Posterior vena cava (tissue), 2 donors: ENCODE data around the gene TRIM25. TPM values are rescaled to one million over a fixed set of nuclear protein-coding genes. Genes with fewer than 3 reads are reported as not detected.

Experiments
- DNase-seq: peaks from one replicate; pipeline ENCODE4 v3.0.0-alpha.2; 2020; ENCODE audit warnings: low spot score
- intact Hi-C, 2 donors: fragments of 100-400 bp; cut with DNase I; formaldehyde crosslinking; loops; one replicate each; pipeline versions ENCODE4 v1.14.1 to v1.14.2; 2022 to 2023
- total RNA-seq, 2 donors: library from RNA; stranded (reverse); fragmentation: NEBNext Ultra II Directional; extraction: Animal tissue kit (Norgen Biotek cat#: 25700); gene quantifications; one replicate each; pipeline ENCODE4 v1.2.1, GENCODE V29; 2021
- donor health status: DM: yes; HTN: yes; CAD: no.
- donor health status: DM: yes; HTN: yes; CAD: no.

Gene TRIM25
- total RNA-seq, 2 donors from 2014 or later = 43.2 to 54.0 TPM

DNA sequence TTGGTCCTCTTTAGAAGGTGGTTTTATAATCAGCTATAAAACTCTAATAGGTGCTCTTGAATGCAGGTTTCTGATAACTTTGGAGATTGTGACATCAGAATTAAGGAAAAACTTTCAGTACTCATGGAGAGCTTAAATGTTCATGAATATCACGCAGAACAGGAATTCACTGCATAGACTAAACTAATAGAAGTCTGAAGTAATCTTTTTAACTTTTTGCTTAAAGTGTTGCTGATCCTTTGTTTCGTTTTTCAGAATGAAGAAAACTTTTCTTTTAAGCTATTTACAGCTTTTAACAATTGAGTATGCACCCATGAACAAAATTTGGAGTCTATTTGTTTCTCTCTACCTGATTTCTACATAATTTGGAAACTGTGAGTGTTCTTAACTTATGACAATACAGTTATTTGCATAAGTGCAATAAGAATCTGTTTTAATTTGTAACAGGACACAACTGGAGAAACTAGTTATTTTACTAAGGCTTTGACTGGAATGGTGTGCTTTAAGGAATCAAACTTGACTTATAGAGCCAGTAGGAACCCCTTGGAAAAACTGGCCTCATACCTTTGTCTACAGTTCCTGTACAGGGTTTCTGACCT lies 17.0 kb upstream of the TRIM25 start:
- intact Hi-C loops = loop anchor here in 1 of 2 donors (10.0 kb wide), 1 partner anchor 106 kb away; no protein-coding TSS in a partner anchor

DNA sequence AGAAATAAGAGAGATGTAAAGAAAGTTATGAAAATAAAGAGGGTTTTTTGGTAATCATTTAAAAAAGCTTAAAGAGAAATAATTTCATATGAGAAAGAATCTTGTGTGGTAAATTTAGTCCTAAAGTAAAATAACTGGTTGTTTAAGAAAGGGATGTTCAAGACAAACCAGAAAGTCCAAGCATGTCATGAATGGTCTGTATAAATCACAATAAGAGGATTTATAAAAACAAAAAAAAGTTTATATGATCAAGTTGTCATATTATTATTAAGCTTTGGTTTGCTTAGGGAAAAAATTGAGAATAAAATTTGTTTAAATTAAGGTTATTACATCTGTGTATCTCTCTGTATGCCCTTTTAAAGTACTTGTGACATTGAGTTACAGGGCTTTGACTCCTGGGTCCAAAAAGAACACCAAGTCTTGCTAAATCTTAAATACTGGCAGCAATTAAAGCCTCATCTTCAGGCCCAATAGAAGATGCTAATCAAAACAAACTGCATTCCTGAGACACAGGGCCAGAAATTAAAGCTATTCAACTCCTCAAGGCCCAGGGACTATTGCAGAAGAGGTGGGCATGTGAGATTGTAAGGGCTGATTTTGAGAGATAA lies 15.6 kb upstream of the TRIM25 start:
- no peak for DNase-seq
- intact Hi-C loops = no loop called here

More for the DNA sequence above, 17.0 kb upstream of the TRIM25 start:
- DNase-seq = no peak

DNA sequence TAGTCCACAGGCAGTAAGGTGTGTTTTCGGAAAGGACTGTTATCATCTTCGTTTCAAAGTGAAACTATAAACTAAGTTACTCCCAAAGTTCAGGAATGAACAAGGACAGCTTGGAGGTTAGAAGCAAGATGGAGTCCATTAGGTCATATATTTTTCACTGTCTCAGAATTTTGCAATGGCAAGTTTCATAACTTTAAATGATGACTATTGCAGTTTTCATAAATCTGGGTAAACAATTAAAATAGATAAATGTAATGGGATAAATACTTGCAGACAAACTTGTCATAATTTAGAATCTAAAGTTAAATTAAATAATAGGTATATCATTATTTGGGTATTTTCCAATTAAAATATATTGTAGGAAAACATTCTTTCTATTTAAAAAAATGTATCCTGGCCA lies 14.7 kb upstream of the TRIM25 start:
- no peak for DNase-seq
- intact Hi-C loops = no loop called here

DNA sequence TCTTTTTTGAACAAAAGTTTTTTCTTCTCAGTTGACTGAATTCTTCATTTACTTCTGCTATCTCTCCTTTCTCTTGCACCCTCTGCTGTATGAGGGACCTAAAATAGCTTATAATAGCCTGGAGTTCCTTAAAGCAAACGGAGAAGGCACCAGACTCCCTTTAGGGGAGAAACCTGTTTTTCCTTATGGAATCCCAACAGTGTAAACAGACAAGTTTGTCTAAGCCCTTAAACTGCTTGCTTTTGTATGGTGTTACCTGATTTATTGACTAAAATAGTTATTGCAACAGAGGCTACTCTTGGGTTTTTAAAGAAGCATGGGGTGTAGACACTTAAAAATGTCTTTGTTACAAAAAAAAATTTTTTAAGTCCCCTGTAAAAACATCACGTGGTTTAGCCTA lies 12.9 kb upstream of the TRIM25 start:
- intact Hi-C loops = no loop called here

DNA sequence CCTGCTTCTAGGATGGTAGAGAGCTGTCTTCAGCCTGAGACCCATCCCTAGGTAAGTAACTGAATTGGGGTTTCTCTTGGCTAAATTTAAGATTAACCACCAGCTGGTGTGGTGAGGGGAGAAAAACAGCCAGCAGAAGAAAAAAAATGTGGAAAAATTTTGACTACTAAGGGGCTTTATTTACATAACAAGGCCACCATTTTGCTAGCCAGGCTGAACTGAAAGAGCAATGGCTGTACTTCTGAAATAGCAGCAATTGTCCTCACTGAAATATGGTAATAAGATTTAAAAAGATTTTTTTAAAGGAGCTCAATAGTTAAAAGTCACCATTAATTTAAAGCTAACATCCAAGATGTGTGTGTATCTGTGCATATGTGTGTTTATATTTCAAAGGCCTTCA lies 12.4 kb upstream of the TRIM25 start:
- intact Hi-C loops = no loop called here
- DNase-seq = no peak

More for the DNA sequence above, 12.9 kb upstream of the TRIM25 start:
- DNase-seq = no peak

DNA sequence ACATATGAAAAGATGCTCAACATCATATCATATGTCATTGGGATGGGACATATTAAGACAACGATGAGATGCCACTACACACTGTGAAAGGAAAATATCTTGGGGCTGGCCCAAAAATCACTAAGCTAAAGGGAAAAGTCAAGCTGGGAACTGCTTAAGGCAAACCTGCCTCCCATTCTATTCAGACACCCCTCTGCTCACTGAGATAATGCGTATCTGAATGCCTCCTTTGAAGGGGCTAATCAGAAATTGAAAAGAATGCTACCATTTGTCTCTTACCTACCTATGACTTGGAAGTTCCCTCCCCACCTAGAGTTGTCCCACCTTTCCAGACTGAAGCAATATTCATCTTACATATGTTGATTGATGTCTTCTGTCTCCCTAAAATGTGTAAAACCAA lies 11.2 kb upstream of the TRIM25 start:
- intact Hi-C loops = no loop called here
- DNase-seq = no peak

DNA sequence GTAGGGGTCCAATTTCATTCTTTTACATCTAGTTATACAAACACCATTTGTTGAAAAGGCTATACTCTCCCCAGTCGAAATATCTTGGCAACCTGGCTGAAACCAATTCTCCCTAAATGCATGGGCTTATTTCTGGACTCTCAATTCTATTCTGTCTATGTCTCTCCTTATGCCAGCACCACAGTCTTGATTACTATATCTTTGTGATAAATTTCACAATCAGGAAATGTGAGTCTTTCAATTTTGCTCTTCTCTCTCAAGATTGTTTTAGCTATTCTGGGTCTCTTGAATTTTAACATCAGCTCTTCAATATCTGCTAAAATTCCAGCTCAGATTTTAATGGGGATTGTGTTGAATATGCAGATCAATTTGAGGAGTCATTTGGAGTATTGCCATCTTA lies 5.9 kb upstream of the TRIM25 start:
- intact Hi-C loops = no loop called here
- no peak for DNase-seq

DNA sequence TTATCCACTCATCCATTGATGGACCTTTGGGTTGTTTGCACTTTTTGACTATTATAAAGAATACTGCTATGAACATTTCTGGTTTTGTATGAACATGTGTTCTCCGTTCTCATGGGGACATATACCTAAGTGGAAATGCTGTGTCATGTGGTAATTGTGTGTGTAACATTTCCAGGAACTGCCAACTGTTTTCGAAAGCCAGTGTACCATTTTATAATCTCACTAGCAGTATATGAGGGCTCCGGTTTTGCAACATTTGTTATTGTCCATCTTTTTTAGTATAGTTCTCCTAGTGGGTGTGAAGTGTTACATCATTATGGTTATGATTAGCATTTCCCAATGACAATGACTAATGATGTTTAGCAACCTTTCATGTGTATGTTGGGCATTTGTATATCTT lies 5.1 kb upstream of the TRIM25 start:
- intact Hi-C loops = no loop called here
- DNase-seq = no peak

DNA sequence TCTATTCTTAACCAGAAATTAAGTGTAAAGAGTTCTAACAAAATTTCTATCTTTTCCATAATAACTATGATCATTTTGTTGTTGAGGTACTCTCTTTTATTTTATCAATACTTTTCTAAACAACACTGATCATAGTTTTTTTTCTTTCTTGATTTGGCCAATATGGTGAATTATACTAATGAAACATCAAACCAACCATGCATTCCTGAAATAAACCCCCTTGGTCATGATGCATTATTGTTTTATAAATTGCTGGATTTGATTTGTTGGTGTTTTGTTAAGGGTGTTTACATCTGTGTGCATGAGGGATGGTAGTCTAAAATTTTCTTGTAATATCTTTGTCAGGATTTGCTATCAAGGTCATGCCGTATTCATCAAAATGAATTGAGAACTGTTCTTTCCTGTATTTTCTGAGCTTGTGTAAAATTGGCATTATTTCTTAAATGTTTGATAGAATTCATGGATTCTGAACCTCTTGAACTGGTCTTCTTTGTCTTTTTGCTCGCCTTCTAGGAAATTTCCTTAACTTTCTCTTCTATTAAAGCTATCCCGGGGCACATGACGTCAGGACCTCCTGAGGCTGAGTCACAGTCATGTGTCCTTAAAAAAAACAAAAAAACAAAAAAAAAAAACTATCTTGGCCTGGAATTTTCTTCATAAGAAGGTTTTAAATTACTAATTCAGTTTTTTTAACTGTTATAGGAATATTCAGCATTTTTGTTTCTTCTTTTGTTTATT lies 3.9 kb upstream of the TRIM25 start:
- no peak for DNase-seq
- intact Hi-C loops = no loop called here

DNA sequence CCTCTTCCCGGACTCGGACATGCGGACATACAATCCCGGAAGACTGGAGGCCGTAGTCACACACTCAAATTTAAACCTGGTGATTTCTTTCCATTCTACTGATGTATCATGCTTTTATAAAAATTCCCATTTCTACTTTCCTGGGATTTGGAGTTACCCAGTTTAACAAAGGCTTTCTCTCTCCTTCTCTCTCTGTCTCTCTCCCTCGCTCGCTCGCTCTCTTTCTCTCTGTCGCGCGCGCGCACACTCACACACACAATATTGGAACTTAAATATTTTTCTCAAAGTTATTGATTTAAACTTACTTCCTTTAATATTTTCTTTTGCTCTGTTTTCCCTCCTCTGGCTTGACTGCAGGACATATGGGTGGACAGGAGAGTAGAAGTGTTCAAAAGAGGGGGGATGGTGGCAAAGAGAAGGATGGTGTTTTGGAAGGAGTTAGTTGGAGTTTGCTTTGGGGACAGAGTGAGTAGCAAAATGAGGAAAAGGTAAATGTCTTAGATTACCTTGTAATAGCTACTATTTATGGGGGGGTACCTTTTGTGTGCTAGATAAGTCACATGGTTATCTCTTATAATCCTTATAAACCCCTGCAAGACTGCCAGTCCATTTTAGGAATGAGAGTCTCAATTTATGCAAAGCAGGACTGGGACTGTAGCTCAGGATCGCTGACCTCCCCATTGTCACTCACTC lies 878 bp upstream of the TRIM25 start:
- intact Hi-C loops = no loop called here
- DNase-seq = no peak

DNA sequence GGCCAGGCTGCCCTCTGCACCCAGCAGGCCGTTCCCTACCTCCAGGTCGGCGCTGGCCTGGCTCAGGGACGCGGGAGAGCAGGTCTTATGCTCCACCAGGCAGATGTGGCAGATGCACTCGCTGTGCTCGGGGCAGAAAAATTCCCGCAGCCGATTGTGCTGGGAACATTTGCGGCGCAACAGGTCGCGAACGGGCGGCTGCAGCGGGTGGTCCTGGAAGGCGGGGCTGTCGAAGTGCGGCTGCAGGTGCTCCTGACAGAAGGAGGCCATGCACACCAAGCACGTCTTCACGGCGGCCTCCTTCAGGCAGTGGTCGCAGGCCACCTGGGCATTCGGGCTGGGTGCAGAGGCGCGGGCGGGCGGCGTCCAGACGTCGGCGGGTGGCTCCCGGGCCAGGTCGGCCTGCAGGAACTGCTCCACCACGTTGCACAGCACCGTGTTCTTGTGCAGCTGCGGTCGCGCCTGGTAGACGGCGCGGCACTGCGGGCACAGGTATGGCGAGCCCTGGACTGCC lies 439 bp downstream of the TRIM25 start:
- intact Hi-C loops = no loop called here
- DNase-seq = no peak

DNA sequence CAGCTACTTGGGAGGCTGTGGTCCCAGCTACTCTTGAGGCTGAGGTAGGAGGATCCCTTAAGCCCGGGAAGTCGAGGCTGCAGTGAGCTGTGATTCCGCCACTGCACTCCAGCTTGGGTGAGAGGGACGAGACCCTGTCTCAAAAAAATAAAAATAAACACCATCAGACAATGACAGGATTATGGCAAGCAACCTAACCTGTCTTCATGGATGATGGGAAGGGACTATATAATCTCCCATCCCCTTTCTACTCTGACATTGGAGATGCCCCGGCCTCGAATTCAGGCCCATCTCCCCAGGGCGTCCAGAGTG lies 893 bp downstream of the TRIM25 start:
- intact Hi-C loops = no loop called here
- no peak for DNase-seq

DNA sequence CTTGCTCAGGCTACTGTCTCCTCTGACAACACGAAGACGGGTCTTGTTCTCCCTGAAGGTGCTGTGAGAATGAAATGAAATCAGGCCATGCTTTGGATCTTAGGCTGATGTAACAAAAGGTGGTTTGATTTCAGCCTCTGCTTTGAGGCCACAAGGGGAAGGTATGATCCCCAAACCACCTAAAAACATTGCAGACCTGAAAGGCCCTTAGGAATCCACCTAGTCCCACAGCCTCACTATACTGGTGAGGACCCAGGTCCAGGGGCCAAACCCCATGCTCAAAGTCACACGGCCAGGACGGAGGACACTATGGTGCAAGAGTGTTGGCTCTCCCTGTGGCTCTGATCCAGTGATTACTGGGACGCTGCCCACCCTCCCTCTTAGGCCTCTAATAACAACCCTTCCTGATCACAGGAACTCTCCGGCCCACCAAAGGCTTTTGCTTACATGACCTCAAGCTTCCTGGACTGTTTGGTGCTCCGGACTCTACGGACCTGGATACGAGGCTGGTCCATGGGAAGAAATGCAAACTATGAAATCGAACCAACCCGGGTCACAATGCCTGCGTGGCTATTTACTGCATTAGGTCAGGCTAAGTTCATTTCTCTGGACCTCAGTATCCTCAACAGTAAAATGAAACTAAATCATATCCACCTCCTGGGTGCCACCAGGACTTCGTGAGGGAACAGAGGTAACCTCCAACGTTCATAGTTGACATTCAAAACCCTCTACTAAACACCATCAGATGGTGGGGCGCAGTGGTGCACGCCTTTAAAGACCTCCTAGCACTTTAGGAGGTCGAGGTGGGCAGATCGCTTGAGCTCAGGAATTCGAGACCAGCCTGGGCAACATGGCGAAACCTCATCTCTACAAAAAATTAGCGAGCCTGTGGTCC lies 1.5 kb downstream of the TRIM25 start:
- intact Hi-C loops = no loop called here

DNA sequence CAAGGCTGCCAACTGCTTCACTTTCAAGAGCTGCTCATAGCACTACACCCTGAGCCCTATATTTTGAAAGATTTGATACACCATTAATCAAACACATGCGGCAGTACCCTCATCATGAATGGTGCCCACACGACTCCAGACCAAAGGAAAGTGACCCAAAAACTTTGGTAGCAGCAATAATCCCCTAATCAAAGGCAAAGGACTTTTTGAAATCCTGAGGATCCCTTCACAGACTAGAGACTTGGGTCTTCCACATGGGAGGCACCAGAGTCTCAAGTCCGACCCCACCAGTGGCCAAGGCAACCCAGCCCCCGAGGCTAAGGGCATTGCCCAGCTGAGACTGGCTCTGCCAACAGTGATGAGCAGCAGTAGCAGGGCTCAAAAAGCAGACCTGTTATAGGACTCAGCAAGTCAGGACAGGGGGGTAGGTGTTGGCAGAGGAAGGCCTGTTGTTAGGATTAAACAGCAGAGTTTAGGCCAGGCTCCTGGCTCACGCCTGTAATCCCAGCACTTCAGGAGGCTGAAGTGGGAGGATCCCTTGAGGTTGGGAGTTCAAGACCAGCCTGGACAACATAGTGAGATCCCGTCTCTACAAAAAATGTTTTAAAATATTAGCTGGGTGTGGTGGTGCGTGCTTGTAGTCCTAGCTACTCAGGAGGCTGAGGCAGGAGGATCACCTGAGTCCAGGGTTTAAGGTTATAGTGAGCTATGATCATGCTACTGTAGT lies 3.2 kb downstream of the TRIM25 start:
- no peak for DNase-seq
- intact Hi-C loops = no loop called here

More for the DNA sequence above, 1.5 kb downstream of the TRIM25 start:
- no peak for DNase-seq

DNA sequence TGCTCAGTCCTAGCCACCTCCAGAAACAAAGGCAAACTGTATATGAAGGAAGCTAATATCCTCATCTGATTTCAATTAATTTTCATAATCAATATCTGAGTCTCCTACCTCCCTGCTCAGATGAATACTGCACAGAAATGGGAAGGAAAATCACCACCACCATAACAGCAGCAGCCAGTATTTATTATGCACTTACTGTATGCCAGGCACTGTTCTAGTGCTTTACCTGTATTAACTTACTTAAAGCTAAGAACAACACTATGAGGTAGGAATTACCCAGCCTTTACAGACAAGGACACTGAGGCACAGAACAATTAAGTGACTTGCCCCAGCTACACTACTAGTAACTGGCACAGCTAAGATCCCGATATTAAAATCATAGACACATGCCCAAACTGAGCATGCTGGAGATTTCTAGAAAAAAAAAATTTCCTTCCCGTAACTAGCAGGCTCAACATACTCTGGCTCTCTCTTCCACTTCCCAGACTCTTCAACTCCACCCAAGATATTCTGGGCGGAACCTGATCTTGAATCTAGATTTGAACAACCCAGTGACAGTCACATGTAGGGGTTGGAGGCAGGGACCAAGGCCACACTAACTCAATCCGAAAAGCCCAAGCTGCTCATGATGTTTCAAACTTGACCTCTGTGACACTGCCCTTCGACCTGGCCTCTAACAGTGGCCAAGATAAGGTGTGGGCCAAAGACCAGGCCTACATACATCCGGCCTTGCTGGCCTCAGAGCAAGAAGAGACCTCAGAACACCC lies 3.9 kb downstream of the TRIM25 start:
- no peak for DNase-seq

DNA sequence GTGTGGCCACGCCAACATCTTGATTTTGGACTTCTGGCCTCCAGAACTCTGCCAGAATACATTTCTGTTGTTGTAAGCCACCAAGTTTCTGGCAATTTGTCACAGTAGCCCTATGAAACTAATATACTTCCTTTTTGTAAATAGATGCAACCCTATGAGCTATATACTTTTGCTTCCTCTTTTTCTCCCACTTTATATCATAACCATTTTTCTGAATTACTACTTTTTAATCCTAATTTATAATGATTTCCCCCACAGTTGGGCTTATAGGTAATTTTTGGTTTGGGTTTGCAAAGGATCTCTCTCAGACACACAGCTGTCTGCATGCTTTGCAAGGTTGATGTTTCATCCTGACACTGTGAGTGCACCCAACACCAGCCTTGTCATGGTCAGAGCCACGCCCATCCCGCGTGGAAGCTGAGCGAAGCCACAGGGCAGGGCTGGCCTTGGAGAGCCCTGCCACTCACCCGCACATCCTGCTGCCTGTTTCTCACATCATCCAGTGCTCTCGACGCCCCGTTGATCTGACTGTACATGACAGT lies 5.8 kb downstream of the TRIM25 start:
- peak; percentile 91 for DNase-seq
- intact Hi-C loops = no loop called here

More for the DNA sequence above, 3.9 kb downstream of the TRIM25 start:
- intact Hi-C loops = no loop called here

DNA sequence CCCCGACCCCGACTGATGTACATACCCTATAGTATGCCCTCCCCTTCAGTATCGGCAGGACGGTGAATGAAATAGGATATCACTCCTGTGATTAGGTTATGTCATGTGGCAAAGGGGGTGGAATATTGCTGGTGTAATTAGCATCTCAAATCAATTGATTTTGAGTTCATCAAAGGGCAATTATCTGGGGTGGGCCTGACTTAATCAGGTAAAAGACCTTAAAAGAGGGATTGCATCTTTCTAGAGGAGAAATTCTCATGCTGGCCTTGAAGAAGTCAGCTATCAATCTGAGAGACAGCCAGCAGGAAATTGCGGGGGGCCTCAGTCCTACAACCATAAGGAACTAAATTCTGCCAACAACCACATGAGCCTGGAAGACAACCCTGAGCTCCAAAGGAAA lies 10.3 kb downstream of the TRIM25 start:
- intact Hi-C loops = no loop called here
- DNase-seq = no peak

DNA sequence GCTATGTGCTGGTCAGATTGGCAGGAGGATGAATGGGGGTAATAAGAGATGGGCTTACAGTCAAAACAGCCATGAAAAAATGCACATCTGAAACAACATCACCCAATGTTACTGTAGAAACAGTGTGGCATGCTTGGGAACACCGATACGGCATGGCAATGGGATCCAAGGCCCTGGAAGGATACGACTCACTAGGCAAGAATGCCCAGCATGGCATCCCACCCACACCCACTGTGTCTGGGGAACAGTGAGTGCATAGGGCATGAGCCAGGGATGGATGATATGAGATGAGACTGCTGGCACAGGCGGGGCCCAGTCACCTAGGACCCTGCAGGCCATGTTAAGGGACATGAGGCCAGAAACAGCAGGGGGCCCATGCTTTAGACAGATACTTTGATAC lies 11.5 kb downstream of the TRIM25 start:
- intact Hi-C loops = no loop called here
- DNase-seq = no peak
